Measurements from ENCODE around the gene DISP2.
A peak's percentile ranks its signal among the peaks of the same experiment; 100 is the strongest.

Gene DISP2

GRCh38 chr15:40357723-40358470 lies at the start of gene DISP2:
DISP2 (plus strand) TSS chr15:40358219; CDS start chr15:40358322, 103 bp downstream.
- DNase-seq, result peak; percentile 79

GRCh38 chr15:40309344-40309862 lies 48.6 kb upstream of the DISP2 start:
- DNase-seq, result no peak

GRCh38 chr15:40310001-40310959 lies 47.7 kb upstream of the DISP2 start:
- DNase-seq, result peak; percentile 4

- DNase-seq, result no peak
Measured at GRCh38 chr15:40310993-40311392, 47.0 kb upstream of the DISP2 start.

GRCh38 chr15:40312370-40313158 lies 45.5 kb upstream of the DISP2 start:
- DNase-seq, result no peak

- peak; percentile 87 for DNase-seq
Measured at GRCh38 chr15:40313531-40314398, 44.3 kb upstream of the DISP2 start.

GRCh38 chr15:40314723-40315276 lies 43.2 kb upstream of the DISP2 start:
- no peak for DNase-seq

GRCh38 chr15:40316931-40317330 lies 41.1 kb upstream of the DISP2 start:
- no peak for DNase-seq

GRCh38 chr15:40317580-40317979 lies 40.4 kb upstream of the DISP2 start:
- no peak for DNase-seq

- no peak for DNase-seq
Measured at GRCh38 chr15:40320409-40320808, 37.6 kb upstream of the DISP2 start.

GRCh38 chr15:40320931-40321371 lies 37.1 kb upstream of the DISP2 start:
- DNase-seq, result peak; percentile 55

- no peak for DNase-seq
Measured at GRCh38 chr15:40322531-40323238, 35.3 kb upstream of the DISP2 start.

- peak; percentile 65 for DNase-seq
Measured at GRCh38 chr15:40323239-40323952, 34.6 kb upstream of the DISP2 start, which contains the start of gene INAFM2. INAFM2 (plus strand) TSS chr15:40323692; CDS start chr15:40324056, 364 bp downstream.

- DNase-seq, result no peak
Measured at GRCh38 chr15:40323953-40324937, 33.8 kb upstream of the DISP2 start.

- DNase-seq, result no peak
Measured at GRCh38 chr15:40325188-40325587, 32.8 kb upstream of the DISP2 start.

- no peak for DNase-seq
Measured at GRCh38 chr15:40325700-40326099, 32.3 kb upstream of the DISP2 start.

GRCh38 chr15:40327457-40327856 lies 30.6 kb upstream of the DISP2 start:
- no peak for DNase-seq

GRCh38 chr15:40328176-40328575 lies 29.8 kb upstream of the DISP2 start:
- no peak for DNase-seq

GRCh38 chr15:40328751-40329150 lies 29.3 kb upstream of the DISP2 start:
- no peak for DNase-seq

All from NCI-H345 (cell line).